Activated CD4-positive, CD25-positive, alpha-beta regulatory T cell (primary cell): ENCODE results near the gene MATCAP1.

Experiments used
- DNase-seq, 4 experiments: peaks; one replicate each; lab custom pipeline; 2025; lab: John Stamatoyannopoulos, UW

Gene MATCAP1

DNA sequence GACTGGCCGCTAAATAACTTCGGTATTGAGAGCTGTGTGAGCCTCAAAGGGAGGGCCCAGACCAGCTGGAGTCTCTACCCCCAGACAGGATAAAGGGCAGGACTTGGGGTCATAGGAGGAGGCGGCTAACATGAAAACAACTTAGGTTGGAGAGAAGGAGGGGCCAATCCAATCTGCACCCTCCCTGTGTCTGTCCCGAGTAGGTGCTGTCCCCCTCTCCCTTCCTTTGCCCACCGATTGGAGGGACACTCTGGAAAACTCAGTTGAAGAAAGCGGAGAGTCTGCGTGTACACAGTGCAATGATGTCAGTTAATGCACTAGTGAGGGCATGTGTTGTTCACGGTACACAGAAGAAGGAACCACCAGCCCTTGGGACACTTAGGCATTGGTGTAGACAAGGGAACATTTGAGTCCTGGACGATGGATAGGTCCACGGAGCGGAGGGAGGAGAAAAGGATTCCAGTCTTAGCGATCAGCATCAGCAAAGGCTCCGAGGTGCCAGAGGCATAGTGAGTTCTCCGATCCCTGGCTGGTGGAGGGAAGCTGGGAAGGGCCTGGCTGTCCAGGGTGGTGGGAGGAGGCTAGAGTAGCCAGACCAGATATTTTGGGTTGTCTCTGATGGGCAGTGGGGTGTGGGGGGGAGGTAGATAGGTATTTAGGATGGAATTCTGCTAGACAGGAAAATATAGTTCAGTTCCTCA is 12.7 kb downstream of the MATCAP1 start:
- DNase-seq = no peak

DNA sequence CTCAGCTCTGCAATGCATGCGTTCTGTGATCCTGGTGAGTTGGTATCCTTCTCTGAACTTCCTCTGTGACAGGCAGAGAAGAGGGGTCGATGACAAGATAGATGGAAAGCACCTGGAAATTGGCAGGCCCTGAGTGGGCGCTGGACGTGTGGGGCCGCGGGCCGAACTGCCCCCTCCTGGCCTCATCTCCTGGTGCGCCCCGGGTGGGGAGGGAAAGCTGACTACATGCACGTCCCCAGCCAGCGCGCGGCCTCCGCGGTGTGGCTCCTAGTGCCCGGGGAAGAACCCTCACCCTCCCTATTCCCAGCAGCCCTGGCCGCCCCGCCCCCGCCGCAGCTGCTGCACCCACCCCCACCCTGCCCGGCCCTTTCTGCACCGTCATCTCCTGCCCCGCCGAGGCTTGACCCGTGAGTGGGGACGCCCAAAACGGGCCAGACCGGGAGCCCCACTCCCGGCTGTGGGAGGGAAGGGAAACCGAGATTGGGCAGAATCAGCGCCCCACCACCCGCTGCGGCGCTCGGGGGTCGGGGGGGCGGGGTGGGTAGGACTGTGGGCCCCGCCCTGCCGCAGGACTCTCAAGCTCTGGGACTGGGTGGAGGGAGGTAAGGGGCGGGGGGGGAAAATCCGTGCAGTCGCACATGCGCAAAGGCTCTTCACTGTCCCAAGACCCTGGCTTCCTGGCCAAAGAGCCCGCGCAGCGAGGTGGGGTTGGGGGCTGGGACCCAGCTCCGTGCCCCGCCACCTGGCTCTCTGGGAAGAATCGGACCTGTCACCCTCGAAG is 13.4 kb downstream of the MATCAP1 start, which contains the start of gene NOL3:
TSS of gene NOL3 (plus strand) at position 371 of the 781 bp plus-strand sequence.
- DNase-seq = no peak

- DNase-seq = no peak
Measured at GRCh38 chr16:67169642-67170167, 14.1 kb downstream of the MATCAP1 start.

GRCh38 chr16:67169011-67169451 is 14.7 kb downstream of the MATCAP1 start:
- DNase-seq = no peak

- DNase-seq = no peak
Measured at GRCh38 chr16:67167588-67167987, 16.2 kb downstream of the MATCAP1 start.

GRCh38 chr16:67166598-67167168 is 17.1 kb downstream of the MATCAP1 start:
- no peak for DNase-seq

DNA sequence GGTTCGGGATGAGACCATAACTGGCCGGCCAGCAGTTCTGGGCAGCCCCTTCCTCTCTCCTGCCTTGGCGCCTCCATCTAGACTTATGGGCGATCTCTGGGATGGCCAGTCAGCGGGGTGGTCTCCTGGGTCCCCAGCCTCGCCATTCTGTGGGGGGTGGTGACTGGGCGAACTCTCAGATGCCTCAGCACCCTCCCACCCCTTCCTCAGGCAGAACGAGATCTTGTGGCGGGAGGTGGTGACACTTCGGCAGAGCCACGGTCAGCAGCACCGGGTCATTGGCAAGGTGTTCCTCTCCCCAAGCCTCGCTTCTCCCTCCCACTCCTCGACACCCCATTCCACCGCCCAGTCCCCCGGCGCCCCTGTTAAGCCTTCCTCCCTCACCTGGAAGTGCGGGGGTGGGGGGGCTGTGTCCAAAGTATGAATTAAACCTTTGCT is 17.6 kb downstream of the MATCAP1 start:
- no peak for DNase-seq

GRCh38 chr16:67165121-67166078 is 18.4 kb downstream of the MATCAP1 start:
- no peak for DNase-seq

DNA sequence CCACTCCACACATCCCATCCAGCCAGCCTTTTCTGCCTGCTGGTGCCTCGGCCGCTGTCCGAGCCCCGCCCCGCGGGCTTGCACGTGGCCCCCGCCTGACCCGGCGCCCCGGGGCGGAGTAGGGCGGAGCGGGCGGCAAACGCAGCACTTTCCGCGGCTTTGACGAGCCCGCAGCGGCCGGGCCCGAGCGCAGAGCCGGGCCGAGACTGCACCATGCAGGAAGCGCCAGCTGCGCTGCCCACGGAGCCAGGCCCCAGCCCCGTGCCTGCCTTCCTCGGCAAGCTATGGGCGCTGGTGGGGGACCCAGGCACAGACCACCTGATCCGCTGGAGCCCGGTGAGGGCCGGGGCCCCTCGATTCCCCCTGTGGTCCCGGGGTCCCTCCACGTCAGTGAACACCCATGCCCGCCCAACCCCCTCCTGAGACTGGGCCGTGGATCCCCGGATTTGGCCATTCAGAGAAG is 19.1 kb downstream of the MATCAP1 start, which contains the start of gene HSF4:
TSS of gene HSF4 (plus strand) at position 147 of the 463 bp plus-strand sequence. CDS start at position 214, 67 bp downstream.
- no peak for DNase-seq

DNA sequence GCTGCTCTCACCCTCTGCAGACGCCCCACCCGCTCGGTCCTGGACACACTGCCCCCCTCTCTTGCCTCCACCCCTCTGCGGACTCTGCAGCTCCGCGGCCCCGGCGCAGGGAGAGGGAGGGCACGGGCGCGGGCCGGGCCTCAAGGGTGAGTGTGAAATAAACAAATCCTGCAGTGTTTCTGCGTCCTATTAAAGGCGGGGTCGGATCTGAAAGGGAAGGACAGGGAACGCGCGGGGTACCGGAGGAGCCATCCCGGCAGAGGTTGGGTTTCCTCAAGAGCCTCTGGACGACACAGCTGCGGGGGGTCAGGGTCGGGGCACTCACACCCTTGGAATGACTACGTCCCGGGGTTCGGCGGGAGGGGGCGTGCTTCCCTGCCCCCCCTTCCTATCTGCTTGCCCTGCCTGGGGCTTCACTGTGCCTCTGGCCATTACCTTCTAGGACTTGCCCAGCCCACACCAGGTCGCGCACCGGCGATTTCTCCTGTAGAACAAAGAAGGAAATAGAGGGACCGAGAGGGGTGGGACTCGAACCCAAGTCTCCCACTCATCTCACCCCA is 19.7 kb downstream of the MATCAP1 start:
- DNase-seq = no peak

DNA sequence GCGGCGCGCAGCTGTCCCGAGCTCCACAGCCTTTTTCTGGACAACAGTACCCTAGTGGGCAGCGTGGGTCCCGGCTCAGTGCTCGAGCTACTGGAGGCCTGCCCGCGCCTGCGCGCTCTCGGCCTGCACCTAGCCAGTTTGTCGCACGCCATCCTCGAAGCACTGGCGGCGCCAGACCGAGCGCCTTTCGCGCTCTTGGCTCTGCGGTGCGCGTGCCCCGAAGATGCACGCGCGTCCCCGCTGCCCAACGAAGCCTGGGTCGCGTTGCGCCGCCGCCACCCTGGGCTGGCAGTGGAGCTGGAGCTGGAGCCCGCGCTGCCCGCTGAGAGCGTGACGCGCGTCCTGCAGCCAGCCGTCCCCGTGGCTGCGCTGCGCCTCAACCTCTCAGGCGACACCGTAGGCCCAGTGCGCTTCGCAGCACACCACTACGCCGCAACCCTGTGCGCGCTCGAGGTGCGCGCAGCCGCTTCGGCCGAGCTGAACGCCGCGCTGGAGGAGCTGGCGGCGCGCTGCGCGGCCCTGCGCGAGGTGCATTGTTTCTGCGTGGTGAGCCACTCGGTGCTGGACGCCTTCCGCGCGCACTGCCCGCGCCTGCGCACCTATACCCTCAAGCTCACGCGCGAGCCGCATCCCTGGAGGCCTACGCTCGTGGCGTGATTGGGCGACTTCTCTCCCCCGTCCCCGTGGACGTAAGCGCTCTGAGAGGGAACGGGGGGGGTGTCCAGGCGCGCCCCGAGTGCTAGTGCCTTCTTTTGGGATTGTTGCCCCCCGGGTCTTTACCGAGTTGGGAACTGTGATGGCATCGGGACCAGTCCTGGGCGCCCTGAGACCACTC is 20.4 kb downstream of the MATCAP1 start:
- no peak for DNase-seq

DNA sequence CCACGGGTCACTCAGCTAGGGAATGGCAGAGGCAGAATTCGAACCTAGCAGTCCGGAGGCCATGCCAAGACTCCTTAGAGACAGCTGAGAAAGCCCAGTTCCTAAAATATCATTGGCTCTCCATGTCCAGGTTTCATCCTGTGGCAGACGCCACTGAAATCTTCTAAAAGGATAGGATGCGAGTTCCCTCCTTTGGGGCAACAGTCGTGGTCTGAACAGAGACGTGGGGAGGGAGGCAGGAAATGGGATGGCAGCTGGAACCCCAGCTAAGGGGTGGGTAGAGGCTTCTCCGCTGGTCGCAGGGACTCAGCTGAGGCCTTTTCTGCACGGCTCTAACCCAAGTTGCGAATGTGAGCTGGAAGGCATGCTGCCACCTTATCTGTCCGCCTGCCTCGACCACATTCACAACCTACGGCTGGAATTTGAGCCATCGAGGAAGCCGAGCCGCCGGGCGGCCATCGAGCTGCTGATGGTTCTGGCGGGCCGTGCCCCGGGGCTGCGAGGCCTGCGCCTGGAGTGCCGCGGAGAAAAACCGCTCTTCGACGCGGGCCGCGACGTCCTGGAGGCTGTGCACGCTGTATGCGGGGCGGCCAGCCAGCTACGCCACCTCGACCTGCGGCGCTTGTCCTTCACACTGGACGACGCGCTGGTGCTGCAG is 21.1 kb downstream of the MATCAP1 start:
- DNase-seq = no peak

GRCh38 chr16:67161595-67162058 is 22.1 kb downstream of the MATCAP1 start:
- no peak for DNase-seq

DNA sequence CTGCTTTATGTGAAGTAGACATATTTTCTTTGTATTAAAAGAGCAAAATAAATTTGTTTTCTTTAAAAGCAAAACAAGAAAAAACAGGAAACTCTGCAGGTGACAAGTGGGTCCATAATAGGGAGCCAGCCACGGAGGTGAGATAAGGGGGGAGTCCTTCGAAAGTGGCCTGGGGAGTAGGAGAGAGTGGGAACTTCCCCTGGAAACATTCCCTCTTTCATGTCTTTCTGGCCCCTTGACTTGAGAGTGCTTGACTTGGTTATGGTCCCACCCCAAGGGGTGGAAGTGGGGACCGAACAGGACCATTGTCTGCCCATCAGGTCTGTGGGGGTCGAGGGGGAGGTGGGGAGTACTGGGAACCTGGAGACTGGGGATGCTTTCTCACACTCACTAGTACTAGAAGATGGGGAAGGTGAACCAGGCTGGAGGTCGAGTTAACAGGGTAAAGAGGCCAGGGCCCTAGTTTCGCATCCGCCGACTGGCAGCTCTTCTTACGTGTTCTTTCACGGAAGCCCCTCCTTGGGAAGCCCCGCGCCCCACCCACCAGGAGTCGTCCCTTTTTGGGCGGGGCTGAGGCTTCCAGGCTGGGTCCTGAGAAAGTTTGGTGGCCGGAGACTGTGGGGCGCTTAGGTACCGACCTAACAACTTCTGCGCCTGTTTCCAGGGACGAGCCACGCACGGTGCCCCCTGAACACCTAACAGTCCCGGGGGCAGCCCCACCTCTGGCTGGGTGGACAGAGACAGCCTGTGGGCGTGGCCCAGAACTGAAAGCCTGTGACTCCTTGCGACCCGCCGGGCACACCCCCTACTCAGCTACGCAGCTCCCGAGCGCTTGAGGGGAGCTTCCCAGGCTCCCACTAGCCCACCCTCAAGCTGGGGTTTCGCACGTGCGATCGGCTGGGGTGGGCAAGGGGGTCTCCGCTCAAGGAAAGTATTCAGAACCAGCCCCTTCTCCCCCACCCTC is 24.8 kb downstream of the MATCAP1 start:
- peak; percentile 39 to 63 (median 54) for DNase-seq

DNA sequence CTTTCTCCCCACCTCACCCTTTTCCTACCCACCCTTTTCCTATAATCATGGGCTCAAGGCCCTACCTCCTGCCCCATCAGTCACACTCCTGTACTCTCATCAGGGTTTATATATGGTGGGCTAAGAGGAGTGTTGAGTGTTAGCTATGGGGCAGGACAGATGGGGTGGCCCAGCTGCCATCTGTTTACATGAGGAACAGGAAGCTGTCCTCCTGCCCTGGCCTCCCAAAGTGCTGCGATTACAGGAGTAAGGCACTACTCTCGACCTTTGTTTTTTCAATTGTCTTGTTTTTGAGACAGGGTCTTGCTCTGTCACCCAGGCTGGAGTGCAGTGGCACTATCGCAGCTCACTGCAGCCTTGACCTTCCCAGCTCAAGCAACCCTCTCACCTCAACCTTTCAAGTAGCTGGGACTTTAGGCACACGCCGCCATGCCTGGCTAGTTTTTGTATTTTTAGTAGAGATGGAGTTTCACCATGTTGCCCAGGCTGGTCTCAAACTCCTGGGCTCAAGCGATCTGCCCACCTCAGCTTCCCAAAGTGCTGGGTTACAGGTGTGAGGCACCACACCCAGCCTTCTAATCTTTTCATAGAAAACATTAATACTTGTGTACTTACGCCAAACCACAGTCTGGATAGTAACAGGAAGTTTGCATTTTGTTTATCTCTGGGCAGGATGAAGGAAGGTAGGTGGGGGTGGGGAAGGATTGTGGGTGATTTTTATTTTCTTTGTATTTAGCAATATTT is 25.7 kb downstream of the MATCAP1 start:
- no peak for DNase-seq

GRCh38 chr16:67157106-67157748 is 26.5 kb downstream of the MATCAP1 start:
- no peak for DNase-seq
